ENCODE results near the gene TXNRD1.
"Not testable (repeated sequence)": the region's sequence is repeated elsewhere in the genome, so short reads cannot be mapped to it uniquely, and the experiment has no call there.

Gene TXNRD1

DNA sequence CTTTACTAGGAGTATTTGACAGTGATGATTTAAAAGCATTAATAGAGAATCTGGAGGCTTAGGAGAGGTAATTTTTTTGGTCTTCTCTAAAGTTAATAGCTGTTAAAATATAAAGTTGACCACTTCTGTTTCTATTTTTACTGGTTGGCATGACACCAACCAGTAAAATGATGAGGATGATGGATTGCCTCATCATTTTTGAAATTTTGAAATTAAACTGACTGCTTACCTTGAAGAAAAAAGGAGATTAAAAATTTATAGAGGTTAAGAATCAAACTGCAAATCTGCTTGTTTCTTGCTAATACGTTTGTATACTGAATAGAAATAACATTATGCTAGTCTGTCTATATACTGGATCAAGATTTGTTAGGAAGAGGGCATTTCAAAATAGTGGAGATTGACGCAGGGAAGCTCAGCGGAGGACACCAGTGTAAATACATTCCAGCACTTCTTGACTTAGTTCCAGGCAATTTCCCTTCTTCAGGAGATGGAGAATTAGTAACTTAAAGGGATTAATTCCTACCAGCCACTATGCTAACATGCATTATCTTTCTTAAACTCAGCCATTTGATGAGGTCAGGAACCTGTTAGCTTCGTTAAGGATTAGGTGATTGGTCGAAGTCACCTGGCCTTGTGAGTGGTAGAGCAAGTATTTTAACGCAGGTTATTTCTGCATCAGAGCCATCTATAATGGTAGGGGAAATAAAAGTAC, 91.5 kb downstream of the TXNRD1 start:
- no peak for DNase-seq

DNA sequence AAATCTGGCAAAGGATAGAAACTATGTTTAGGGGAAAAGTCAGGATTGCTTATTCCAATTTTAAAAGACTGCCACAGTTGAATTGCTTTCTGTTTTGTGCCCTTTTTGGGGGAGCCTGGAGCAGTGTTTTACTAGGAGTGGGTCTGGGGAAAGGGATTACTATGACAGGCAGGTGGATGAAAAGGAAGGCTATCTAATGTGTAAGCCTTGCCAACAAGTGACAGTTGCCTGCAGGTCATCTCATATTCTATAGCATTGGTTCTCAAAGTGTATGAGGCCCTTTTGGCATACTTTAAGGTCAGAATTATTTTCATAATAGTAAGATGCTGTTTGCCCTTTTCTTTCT, 92.0 kb downstream of the TXNRD1 start:
- no peak for DNase-seq

DNA sequence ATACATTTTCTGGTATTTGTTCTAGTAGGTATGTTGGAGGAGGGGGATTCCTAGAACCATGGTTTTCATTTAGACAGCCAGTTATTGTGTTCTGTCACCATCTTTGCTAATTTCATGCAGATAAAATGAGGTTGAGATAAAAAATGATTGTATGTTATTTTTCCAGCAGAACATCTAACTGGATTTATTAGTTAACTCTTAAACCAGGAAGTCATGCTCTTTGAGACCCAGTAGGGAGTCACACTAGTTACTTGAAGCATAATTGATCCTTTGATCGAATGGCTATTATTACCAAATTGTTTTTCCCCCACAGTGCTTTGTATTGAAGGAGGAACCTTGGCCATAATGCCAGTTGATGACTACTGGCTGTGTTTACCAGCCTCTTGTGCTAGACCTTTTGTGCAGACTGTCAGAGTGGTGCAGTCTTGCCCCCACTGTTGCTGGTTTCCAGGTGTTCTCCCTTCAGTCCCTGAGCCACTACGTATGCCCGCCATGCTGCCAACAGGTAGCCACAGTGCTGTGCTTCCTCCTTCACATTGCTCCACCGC, 93.9 kb downstream of the TXNRD1 start:
- DNase-seq: no peak

- DNase-seq: no peak
These were observed 95.4 kb downstream of the TXNRD1 start for GRCh38 chr12:104310751-104311633.

DNA sequence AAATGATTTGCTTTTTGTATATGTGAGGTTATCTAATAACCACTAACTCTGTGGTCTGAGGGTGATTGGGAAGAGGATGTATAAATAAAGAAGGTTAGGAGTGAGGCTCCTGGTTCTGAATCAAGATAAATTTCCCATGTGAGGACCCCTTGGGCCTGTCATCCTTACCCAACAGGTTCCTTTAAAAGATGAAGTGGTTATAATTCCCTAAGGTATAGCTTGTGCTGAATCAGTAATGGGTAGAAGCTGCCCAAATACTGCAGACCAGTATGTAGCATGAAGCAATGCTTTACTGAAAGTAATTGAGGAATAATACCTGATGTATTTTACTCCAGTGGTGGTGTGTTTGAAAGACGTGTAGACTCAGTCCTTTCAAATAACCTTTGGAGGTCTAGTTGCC, 96.6 kb downstream of the TXNRD1 start:
- DNase-seq: no peak

GRCh38 chr12:104312654-104313053, 97.1 kb downstream of the TXNRD1 start:
- no peak for DNase-seq

GRCh38 chr12:104313568-104314241, 98.1 kb downstream of the TXNRD1 start:
- DNase-seq: no peak

- no peak for DNase-seq
These were observed 98.6 kb downstream of the TXNRD1 start for GRCh38 chr12:104314242-104314614.

DNA sequence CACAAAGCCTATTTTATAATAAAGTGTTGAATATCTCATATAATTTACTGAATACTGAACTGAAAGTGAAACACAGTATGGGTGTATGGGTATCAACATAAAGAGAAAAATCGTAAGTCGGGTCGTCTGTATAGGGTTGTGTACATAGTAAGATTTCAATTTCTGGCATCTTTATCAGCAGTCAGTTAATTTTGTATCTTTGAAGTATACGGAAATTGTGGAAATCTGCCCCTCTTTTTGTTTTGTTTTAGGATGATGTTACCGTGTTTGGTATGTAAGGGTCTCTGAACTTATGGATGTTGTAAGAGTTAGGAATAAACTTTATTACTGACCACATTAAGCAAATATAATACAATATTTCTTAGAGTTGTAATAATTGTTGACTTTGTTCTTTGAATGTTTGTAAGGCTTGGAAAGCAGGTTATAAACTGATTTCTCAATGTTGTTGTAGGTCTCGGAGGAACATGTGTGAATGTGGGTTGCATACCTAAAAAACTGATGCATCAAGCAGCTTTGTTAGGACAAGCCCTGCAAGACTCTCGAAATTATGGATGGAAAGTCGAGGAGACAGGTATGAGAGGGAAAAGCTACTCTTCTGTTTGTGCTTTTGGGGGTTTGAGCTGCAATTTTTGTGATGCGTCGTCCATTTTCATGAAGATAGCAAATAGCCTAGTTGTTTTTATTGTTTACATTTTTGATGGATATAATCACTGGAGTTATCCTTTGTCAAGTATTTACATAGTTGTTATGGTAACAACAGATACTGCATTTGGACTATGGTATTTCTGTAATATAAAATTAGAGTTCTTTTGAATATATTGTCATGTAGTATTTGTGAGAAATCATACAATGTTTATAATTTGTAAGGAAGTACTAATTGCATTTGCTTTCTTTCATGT, 100.0 kb downstream of the TXNRD1 start:
- no peak for DNase-seq

DNA sequence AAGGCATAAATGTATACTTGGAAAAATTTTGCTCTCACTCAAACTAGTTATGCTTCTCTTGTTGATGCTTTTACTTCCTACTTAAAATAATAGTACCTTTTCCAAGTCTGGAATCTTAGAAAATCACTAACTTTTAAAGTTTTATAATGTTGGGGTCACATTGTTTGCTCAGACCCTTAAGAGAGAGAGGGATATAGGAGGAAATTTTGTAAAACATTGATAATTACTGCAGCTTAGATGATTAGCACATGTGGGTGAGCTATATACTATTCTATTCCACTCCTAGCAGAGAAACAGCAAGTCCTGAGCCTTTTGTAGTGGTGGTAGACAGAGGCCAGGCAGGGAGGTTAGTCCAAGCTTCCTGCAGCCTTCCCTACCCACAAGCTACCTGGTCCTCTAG, 101.4 kb downstream of the TXNRD1 start:
- no peak for DNase-seq

GRCh38 chr12:104317538-104318210, 102.1 kb downstream of the TXNRD1 start:
- no peak for DNase-seq

- no peak for DNase-seq
These were observed 103.4 kb downstream of the TXNRD1 start for GRCh38 chr12:104319028-104319427.

DNA sequence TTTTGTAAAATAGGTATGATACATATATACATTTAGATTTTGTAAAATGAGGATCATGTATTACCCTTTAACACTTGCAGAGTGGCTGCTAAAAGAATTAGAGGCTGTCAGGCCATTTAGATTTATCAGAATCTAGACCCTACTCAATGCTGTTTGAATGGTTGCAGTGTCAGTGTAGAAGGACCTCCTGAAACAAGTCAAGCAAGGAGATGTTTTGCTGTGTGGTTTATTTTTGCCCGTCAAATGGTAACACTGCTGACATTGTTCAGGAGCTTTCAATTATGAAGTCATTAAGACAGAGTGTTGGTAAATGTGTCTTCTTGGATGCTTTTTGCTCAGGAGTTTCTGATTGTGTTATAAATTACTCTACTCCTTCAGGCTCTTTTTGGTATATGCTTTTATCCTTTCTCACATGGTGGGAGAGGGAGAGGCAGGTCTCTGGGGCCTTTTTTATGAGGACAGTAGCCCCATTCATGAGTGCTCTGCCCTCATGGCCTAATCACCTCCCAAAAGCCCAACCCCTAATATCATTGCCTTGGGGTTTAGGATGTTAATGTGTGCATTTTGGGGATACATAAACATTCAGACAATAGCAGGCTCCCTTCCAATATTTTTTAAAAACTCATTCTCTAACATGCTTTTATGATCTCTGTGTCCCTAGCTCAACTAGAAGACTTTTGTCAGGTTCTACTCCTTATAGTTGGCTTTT, 104.5 kb downstream of the TXNRD1 start:
- no peak for DNase-seq

- no peak for DNase-seq
These were observed 105.0 kb downstream of the TXNRD1 start for GRCh38 chr12:104320627-104321024.

DNA sequence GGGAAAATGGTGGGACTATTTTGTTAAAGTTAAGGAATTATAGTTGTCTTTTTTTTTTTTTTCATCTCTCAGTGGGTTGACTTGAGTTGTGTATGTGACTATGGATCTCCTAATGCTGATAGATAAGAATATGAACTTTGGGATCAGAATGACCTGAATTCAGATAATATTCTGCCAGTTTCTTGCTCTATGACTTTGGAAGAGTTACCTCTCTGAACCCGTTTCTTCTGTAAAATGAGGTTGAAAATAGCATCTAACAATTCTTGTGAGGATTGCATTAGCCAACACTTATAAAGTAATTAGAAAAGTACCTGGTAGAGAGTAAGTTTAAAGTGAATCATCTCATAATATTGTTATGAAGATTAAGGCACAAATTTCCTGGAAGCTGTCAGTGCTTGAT, 106.4 kb downstream of the TXNRD1 start:
- no peak for DNase-seq

DNA sequence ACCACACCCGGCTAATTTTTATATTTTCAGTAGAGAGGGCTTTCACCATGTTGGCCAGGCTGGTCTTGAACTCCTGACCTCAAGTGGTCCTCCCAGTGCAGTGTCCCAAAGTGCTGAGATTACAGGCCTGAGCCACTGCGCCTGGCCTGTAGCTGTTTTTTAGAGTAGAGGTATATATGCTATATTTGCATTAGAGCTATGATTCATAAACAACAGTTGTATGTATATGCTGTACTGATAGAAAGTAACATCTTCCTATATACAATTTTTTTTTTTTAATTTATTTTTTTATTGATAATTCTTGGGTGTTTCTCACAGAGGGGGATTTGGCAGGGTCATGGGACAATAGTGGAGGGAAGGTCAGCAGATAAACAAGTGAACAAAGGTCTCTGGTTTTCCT, 107.0 kb downstream of the TXNRD1 start:
- not testable (repeated sequence) for DNase-seq

- no peak for DNase-seq
These were observed 108.3 kb downstream of the TXNRD1 start for GRCh38 chr12:104323899-104324298.

DNA sequence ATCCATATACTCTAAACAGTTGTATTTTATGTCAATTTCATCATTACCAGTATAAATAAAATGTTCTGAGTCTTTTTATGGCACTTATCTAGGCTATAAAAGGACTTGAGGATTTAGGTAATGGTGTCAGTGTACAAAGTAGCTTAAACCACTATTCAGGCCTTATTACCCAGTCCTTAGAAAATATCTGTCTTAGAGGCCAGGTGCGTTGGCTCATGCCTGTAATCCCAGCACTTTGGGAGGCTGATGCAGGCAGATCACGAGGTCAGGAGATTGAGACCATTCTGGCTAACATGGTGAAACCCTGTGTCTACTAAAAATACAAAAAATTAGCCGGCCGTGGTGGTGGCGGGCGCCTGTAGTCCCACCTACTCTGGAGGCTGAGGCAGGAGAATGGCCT, 112.7 kb downstream of the TXNRD1 start:
- not testable (repeated sequence) for DNase-seq

- DNase-seq: no peak
These were observed 113.2 kb downstream of the TXNRD1 start for GRCh38 chr12:104328790-104329189.

DNA sequence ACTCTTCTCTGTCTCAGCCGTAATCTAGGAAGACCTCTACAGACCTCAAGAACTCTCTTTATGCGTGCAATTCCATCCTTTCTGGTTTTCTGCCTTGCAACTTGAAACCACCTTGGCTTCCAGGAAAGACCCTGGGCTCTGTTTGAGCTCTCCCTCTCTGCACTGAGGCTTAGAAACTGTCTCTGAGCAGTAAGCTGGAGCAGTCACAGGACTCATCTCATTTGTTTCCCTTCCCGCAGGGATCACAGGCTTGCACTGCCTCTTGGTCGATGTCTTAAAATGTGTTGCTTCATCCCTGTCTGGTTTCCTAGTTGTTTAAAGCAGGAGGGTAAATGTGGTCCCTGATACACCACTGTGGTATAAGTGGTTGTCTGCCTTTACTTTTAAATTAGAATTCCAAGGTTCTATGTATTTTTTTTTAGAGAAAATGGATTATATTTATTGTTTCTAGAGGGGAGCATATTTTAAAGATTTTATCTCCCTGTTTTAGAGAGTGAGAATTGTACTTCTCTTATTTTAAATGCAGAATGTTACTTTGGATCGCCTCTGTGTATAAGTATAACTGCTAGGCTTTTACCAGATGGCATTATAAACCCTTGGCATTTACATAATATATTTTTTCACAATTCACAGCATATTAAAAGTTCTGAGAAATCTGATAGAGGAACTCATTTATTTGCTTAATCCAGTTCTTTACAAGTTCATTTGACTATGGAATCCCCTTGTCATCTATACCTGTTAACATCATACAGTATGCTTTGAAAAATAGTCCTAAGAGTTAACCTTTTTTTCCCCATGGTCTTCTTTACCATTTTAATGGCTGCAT, 114.3 kb downstream of the TXNRD1 start:
- DNase-seq: no peak
